AG09309 (cell line): Measurements from ENCODE around the gene GNAS.

Source experiments
- DNase-seq: peaks from one replicate; pipeline ENCODE4 v3.0.0-alpha.2; 2010; ENCODE audit warnings: low read depth
- H3K4me3 ChIP-seq: 2 replicates; pipeline ENCODE4 v1.5.1; 2011; ENCODE audit warnings: mild to moderate bottlenecking, low read depth, low read length, moderate library complexity; ENCODE audit not compliant: control insufficient read depth
- TF ChIP-seq, protein P1 (sequence below): IDR thresholded peaks from 2 replicates; pipeline ENCODE4 v1.5.1; 2011; ENCODE audit warnings: mild to moderate bottlenecking, low read depth, low read length, inconsistent platforms; ENCODE audit not compliant: insufficient read depth, control insufficient read depth; ENCODE audit errors: missing control alignments

GNAS gene

DNA sequence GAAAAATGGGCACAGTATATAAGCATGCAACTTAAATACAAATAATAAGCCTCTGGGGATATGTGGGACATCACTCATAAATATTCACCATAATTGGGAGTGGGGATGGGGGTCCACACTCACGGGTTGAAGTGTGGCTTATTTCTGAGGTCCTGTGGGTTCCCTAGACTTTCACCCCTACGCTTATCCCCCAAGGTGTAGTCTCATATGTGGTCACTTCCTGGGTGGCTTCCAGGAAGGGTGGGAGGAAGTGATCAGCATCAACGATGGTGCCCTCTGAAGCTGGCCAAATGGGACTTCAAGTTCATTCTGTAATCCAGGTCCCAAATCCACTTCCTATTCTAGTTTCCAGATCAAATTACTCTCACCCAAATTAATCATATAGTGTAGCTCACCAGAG is 59.5 kb downstream of the GNAS start:
- TF ChIP-seq, protein P1, sequence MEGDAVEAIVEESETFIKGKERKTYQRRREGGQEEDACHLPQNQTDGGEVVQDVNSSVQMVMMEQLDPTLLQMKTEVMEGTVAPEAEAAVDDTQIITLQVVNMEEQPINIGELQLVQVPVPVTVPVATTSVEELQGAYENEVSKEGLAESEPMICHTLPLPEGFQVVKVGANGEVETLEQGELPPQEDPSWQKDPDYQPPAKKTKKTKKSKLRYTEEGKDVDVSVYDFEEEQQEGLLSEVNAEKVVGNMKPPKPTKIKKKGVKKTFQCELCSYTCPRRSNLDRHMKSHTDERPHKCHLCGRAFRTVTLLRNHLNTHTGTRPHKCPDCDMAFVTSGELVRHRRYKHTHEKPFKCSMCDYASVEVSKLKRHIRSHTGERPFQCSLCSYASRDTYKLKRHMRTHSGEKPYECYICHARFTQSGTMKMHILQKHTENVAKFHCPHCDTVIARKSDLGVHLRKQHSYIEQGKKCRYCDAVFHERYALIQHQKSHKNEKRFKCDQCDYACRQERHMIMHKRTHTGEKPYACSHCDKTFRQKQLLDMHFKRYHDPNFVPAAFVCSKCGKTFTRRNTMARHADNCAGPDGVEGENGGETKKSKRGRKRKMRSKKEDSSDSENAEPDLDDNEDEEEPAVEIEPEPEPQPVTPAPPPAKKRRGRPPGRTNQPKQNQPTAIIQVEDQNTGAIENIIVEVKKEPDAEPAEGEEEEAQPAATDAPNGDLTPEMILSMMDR = no peak
- no peak for DNase-seq
- H3K4me3 ChIP-seq = no peak overlapping the region

DNA sequence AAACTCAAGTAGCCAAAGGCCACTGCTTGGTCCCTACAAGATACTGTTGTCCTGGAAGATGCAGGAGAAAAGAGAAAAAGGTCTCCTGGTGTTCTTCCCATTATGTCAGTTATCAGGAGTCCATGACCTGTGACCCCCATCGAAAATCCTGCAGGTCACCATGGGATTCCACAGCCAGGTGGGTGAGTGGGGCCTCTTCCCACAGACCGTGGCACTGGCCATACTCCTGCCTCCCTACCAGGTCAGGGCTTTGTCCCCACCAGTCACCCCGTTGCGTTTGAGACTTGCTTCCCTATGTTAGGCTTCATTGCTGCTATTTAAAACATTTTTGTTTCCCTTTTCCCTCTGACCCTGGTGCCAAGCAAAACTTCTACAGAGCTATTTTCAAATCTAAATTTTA is 60.6 kb downstream of the GNAS start:
- no peak for DNase-seq
- H3K4me3 ChIP-seq = no peak overlapping the region
- TF ChIP-seq, protein P1 = no peak

DNA sequence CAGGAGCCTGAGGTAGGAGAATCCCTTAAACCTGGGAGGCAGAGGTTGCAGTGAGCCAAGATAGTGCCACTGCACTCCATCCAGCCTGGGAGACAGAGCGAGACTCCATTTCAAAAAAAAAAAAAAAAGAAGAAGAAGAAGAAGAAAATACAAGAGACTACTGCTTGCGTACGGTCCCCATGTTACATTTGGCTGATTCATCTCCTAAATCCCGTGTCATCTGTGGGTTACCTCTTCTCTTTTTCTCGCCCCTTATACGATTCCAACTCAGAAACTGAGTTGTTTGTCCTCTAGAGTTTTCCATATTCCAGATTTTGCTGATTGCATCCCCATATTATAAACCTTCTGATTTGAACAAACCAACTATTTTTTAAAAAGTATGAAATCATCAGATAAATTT is 66.1 kb downstream of the GNAS start:
- TF ChIP-seq, protein P1 = no peak
- DNase-seq = no peak

DNA sequence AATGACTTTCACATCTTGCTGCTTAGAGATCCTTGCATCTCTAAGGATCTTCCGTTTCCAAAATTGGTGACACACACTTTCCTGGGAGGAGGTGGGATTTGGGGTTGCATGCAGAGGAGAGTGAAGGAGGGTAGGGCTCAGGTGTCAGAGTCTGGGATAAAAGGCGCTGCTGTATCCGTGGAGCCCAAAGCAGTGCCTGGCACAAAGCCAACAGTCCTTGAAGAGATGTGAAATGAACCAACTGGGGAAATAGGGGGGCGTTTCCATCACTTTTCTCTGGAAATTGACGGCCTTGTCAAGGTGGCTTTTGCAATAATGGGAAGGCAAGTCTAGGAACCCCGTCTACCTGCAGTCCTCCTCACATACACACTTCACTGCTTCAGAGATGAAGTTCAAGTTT is 69.0 kb downstream of the GNAS start:
- no peak overlapping the region for H3K4me3 ChIP-seq
- DNase-seq = no peak

More for the DNA sequence above, 66.1 kb downstream of the GNAS start:
- H3K4me3 ChIP-seq = no peak overlapping the region

DNA sequence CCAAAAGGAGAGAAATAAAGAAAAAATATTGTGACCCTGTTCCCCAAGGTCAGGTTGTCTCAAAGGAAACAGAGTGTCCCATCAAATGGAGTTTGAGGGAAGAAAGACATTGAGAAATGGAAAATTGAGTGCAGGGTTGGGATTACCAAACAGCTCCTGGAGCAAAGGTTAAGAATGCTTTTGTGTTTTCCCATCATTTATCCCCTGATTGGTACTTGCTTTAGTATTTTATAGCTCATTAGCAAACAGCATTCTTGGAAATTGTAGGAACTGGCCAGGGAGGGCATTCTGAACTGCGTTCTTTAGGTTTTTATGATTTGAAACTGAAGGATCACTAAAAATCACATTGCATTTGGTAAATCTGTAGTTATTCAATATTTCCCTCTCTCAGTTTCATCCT is 69.5 kb downstream of the GNAS start:
- TF ChIP-seq, protein P1 = no peak
- no peak for DNase-seq

More for the DNA sequence above, 69.0 kb downstream of the GNAS start:
- TF ChIP-seq, protein P1 = no peak

DNA sequence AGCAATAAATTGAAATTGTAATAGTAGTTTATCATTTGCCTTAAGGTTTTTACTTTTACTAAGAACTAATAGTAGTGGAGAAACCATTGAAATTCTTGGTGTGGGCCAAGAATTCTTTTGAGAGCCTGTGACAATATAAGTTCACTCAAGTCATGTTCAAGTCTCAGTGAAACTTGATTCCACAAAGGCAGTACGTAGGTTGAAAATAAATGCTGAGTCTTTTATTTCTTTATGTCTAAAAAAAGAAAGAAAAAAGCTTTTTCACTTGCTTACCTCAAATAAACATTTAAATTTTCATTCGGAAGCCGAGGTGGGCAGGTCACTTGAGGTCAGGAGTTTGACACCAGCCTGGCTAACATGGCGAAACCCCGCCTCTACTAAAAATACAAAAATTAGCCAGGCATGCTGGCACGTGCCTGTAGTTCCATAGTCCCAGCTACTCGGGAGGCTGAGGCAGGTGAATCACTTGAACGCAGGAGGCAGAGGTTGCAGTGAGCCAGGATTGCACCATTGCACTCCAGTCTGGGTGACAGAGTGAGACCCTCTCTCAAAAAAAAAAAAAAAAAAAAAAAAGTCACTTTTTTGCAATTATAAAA is 70.7 kb downstream of the GNAS start:
- no peak overlapping the region for H3K4me3 ChIP-seq
- TF ChIP-seq, protein P1 = no peak
- DNase-seq = no peak

More for the DNA sequence above, 69.5 kb downstream of the GNAS start:
- no peak overlapping the region for H3K4me3 ChIP-seq

DNA sequence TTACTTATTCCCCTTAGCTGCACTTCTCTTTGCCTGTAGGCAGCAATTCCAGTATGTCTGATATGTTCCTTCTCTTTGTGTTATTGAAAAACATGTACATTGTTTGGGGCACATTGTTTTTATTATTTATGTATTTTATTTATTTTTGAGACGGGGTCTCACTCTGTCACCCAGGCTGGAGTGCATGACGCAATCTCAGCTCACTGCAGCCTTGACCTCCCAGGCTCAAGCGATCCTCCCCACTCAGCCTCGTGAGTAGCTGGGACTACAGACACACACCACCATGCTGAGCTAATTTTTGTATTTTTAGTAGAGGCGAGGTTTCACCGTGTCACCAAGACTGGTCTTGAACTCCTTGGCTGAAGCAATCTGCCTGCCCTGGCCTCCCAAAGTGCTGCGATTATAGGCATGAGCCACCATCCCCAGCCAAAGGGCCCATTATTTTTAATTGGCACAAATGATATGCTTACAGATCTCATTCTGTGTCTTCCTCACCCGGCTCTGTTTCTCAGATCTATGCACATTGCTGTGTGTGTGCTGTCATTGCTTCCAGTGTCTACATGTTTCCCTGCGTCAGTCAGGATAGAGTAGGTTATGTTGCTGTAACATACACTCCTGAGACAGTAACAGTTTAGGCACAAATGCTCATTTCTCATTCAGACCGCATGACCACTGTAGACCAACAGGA is 74.4 kb downstream of the GNAS start:
- DNase-seq = no peak
- no peak overlapping the region for H3K4me3 ChIP-seq
- TF ChIP-seq, protein P1 = no peak
